Ovary (tissue), 9 donors: ENCODE data around the gene ETV6. TPM values are rescaled to one million over a fixed set of nuclear protein-coding genes. Genes with fewer than 3 reads are reported as not detected.
A peak's percentile ranks its signal among the peaks of the same experiment; 100 is the strongest.

Source experiments
- DNase-seq, 5 donors: peaks; one replicate each; pipeline ENCODE4 v3.0.0-alpha.2; 2019 to 2020
- H3K27ac ChIP-seq, 2 donors: fragments of 200-600 bp; one replicate each; pipeline versions ENCODE4 v1.5.1 to v1.8.0; 2019 to 2022
- H3K27me3 ChIP-seq: fragments of 200-600 bp; one replicate; pipeline ENCODE4 v1.8.0; 2022
- H3K36me3 ChIP-seq: fragments of 200-600 bp; sonication (generic); one replicate; pipeline ENCODE4 v1.5.1; 2019
- H3K4me1 ChIP-seq: one replicate; pipeline ENCODE4 v1.8.1; 2013; ENCODE audit warnings: mild to moderate bottlenecking, moderate library complexity; ENCODE audit not compliant: insufficient read depth
- H3K4me3 ChIP-seq: fragments of 200-600 bp; sonication (generic); one replicate; pipeline ENCODE4 v1.5.1; 2017
- H3K9me3 ChIP-seq, 2 donors: fragments of 200-600 bp in 1 of 2; sonication (generic) in 1 of 2; one replicate each; pipeline versions ENCODE4 v1.5.1 to v1.8.1; 2013 to 2019; ENCODE audit warnings: mild to moderate bottlenecking in 1 of 2, moderate library complexity in 1 of 2
- EP300 ChIP-seq: sonication (generic); formaldehyde crosslinking; IDR thresholded peaks from one replicate; pipeline ENCODE4 v1.6.1; 2017; ENCODE audit warnings: antibody characterized with exemption
- POLR2A ChIP-seq: fragments of 450-650 bp; IDR thresholded peaks from one replicate; pipeline ENCODE4 v1.6.1; 2017; ENCODE audit warnings: antibody characterized with exemption, mild to moderate bottlenecking, moderate library complexity
- WGBS, 3 donors: extraction: QIAGEN DNeasy Blood & Tissue Kit in 1 of 3; methylation state at CpG; one replicate each; pipeline versions ENCODE4 v1.1.5 to v1.1.7; 2013 to 2017; 5-methylcytosine and 5-hydroxymethylcytosine counted together
- intact Hi-C, 4 donors: fragments of 100-400 bp; cut with DNase I; formaldehyde crosslinking; loops; one replicate each; pipeline versions ENCODE4 v1.11.0 to v1.15.1; 2022 to 2023
- polyA plus RNA-seq, 2 donors: library from polyadenylated mRNA; stranded (reverse); fragments of 200-250 nt in 1 of 2; fragments of 350-450 nt in 1 of 2; fragmentation: Illumina TruSeq in 1 of 2; extraction: RNeasy Lipid Tissue Mini Kit (QIAGEN cat#74804) in 1 of 2; gene quantifications; one replicate each; pipeline ENCODE4 v1.2.3, GENCODE V29; 2013 to 2014
- total RNA-seq, 7 donors: library from RNA; depleted of rRNA in 2 of 7; stranded (reverse); fragments of >200 nt in 2 of 7; fragmentation: NEBNext Ultra II Directional in 3 of 7; extraction: Animal tissue kit (Norgen Biotek cat#: 25700) in 3 of 7; gene quantifications; one replicate each; pipeline versions ENCODE4 v1.1.0 to v1.2.4, GENCODE V29; 2016 to 2023
- TF ChIP-seq, protein P1 (sequence below), 3 donors: fragments of 450-650 bp in 2 of 3; fragments of 200-600 bp in 1 of 3; IDR thresholded peaks; one replicate each; pipeline versions ENCODE4 v1.5.1 to v1.8.0; 2016 to 2022; ENCODE audit warnings: antibody characterized with exemption in 3 of 3, mild to moderate bottlenecking in 1 of 3
- donor health status: DM: no; HTN: no; CAD: no; lungs with moderate emphysema.
- donor health status: DM: no; HTN: no; CAD: no.
- donor health status: Bipolar disorder and iron deficiency.
- donor health status: DM: yes; HTN: yes; CAD: no.
- donor health status: DM: no; HTN: no; CAD: no.
- donor health status: DM: yes; HTN: yes; CAD: no.

The ETV6 gene
- total and polyA plus RNA-seq, 9 donors: 4.4 to 34.6 (median 18.3) TPM

DNA sequence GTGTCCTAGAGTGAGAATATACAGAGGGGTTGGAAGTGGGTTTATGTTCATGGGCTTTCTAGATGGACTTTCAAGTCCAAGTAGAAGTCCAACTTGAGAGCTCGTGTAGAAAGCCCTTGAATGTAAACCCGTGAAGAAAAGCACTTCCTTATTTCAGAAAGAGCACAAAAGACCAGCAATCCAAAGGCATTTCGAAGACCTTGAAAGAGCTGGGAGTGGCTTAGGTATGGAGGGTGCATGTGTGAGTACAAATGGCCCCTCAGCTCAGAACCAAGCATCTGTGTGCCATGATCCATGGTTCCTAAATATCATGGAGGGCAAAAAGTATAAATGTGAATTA, 160.7 kb downstream of the ETV6 start:
- intact Hi-C loops: no loop called here
- Histone ChIP-seq H3K36me3 (no peaks in the 10 kb centered on the region), H3K27me3 (no peaks in the 10 kb centered on the region), H3K27ac (no peak overlapping the region), H3K9me3 (no peaks in the 10 kb centered on the region), H3K4me3 (no peak overlapping the region), H3K4me1 (peaks cover 11% of the 10 kb centered on the region)
- whole genome bisulfite sequencing, 3 donors: 92 to 96% (median 94%) methylated on average over 3 of the region's 3 CpGs
- DNase-seq: no peak
- TF ChIP-seq POLR2A (no peak), EP300 (no peak)
- TF ChIP-seq, protein P1, sequence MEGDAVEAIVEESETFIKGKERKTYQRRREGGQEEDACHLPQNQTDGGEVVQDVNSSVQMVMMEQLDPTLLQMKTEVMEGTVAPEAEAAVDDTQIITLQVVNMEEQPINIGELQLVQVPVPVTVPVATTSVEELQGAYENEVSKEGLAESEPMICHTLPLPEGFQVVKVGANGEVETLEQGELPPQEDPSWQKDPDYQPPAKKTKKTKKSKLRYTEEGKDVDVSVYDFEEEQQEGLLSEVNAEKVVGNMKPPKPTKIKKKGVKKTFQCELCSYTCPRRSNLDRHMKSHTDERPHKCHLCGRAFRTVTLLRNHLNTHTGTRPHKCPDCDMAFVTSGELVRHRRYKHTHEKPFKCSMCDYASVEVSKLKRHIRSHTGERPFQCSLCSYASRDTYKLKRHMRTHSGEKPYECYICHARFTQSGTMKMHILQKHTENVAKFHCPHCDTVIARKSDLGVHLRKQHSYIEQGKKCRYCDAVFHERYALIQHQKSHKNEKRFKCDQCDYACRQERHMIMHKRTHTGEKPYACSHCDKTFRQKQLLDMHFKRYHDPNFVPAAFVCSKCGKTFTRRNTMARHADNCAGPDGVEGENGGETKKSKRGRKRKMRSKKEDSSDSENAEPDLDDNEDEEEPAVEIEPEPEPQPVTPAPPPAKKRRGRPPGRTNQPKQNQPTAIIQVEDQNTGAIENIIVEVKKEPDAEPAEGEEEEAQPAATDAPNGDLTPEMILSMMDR (IDR thresholded peaks at IDR 0.05): no peak

DNA sequence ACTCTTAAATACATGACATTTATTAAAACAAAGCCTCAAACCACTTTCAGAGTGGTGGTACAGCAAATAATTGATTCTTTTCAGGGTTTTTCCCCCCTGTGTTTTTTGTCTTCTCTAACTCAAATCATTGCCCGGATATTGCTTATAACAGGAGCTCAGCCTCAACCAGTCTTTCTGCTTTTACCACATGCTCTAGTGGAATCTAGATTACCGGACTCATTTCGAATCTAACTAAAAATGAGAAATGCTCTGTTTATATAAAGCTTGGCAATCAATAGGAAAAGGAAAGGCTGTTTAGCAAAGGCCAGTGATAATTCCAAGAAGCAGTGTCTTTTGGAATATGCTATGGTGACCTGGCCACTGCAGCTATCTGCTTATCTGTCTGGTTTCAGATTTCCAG, 161.5 kb downstream of the ETV6 start:
- intact Hi-C loops: no loop called here
- Histone ChIP-seq H3K27me3 (no peaks in the 10 kb centered on the region), H3K4me3 (no peak overlapping the region), H3K27ac (no peak overlapping the region), H3K36me3 (no peaks in the 10 kb centered on the region), H3K4me1 (peaks cover 11% of the 10 kb centered on the region), H3K9me3 (no peaks in the 10 kb centered on the region)
- no peak for DNase-seq
- 82 to 84% (median 83%) methylated on average over 3 of the region's 3 CpGs for WGBS, 3 donors
- TF ChIP-seq POLR2A: no peak
- TF ChIP-seq, protein P1 (IDR thresholded peaks at IDR 0.05): no peak
- TF ChIP-seq EP300: no peak

DNA sequence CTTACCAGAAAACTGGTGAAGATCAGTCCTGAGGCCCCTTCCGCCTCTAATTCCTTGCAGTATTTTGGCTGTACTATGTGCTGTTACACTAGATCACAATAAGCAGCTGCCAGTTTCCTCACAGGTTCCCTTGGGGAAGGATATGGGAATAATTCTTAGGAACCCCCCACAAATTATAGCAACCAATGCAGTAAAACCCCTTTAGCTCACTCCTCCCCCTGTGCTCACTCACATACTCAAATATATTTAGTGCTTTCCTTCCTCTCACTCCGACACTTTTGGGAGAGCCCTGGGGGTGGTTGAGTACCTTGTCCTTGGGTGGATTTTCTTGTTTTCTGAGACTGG, 162.7 kb downstream of the ETV6 start:
- intact Hi-C loops: no loop called here
- Histone ChIP-seq H3K27ac (peak overlapping the region in 1 of 2 donors; percentile 68), H3K9me3 (no peaks in the 10 kb centered on the region), H3K4me3 (peak overlapping the region; percentile 1), H3K4me1 (peaks cover 11% of the 10 kb centered on the region), H3K27me3 (no peaks in the 10 kb centered on the region), H3K36me3 (no peaks in the 10 kb centered on the region)
- TF ChIP-seq POLR2A (no peak), EP300 (no peak)
- TF ChIP-seq, protein P1 (IDR thresholded peaks at IDR 0.05): no peak
- 38 to 58% (median 42%) methylated on average over 2 of the region's 2 CpGs for WGBS, 3 donors
- no peak for DNase-seq

DNA sequence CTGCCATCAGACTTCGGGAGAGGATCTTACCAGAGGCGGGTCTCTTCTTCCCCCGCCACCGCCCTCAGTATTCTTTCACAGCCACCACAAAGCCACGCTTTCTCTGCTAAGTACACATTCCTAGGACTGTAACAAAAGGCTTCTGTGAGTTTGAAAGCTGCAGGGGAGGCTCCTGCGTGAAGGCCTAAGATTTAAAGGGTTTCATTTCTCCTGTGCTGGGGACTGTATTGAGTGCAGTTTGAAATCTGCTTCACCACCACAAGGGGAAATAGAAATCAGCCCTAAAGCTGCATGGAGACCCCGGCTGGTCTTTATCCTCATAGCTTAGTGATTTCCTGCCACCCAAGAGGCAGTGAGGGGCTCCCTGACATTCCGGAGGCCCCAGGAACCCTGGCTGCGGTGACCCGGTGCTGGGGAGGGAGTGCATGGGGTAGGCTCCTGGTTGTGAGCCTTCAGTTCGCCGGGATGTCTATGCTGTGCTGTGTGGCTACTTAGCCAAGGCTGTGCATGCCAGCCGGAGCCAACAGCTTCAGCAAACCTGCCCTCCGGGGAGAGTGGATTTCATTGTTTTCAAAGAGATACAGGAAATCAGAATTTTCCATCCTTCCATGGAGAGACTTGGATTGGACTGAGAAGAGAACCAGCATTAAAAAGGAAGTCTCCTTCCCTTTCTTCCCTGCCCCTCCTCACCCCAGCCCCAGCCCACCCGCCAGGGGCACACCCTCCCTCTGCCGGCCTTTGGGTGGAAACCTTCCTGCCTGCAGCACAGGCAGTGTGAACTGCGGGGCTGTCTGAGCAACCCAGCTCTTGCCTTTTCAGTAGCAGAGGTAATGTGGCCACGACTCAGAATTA, 163.3 kb downstream of the ETV6 start:
- H3K4me3 ChIP-seq: peak overlapping the region; percentile 1
- no peaks in the 10 kb centered on the region for H3K27me3 ChIP-seq
- intact Hi-C loops: no loop called here
- DNase-seq: peak in 1 of 5 donors; percentile 42
- TF ChIP-seq POLR2A: no peak
- TF ChIP-seq EP300: no peak
- TF ChIP-seq, protein P1 (IDR thresholded peaks at IDR 0.05): no peak
- peaks cover 11% of the 10 kb centered on the region for H3K4me1 ChIP-seq
- H3K36me3 ChIP-seq: no peaks in the 10 kb centered on the region
- WGBS, 3 donors: 5 to 17% (median 6%) methylated on average over 18 of the region's 18 CpGs
- peak overlapping the region; percentile 52 to 68 for H3K27ac ChIP-seq
- H3K9me3 ChIP-seq: no peaks in the 10 kb centered on the region
